ENCODE data around the gene RBBP6.

GRCh38 chr16:24609740-24610415 is 70.5 kb downstream of the RBBP6 start:
- no peak for TF ChIP-seq ZNF629 (tag by site-specific recombination; IDR thresholded peaks at IDR 0.05)
- TF ChIP-seq CTCF (tag by site-specific recombination; IDR thresholded peaks at IDR 0.05), result no peak
- TF ChIP-seq REST (tag by site-specific recombination; IDR thresholded peaks at IDR 0.05), result no peak
- TF ChIP-seq MYNN (tag by site-specific recombination; IDR thresholded peaks at IDR 0.05; ENCODE audit: borderline replicate concordance), result no peak

Data from HEK293 (cell line).